ENCODE measurements around the gene GALNS. TPM values are rescaled to one million over a fixed set of nuclear protein-coding genes. Genes with fewer than 3 reads are reported as not detected.

The GALNS gene
- total RNA-seq, 1 experiment from 2014 or later, result 10.4 TPM

DNA sequence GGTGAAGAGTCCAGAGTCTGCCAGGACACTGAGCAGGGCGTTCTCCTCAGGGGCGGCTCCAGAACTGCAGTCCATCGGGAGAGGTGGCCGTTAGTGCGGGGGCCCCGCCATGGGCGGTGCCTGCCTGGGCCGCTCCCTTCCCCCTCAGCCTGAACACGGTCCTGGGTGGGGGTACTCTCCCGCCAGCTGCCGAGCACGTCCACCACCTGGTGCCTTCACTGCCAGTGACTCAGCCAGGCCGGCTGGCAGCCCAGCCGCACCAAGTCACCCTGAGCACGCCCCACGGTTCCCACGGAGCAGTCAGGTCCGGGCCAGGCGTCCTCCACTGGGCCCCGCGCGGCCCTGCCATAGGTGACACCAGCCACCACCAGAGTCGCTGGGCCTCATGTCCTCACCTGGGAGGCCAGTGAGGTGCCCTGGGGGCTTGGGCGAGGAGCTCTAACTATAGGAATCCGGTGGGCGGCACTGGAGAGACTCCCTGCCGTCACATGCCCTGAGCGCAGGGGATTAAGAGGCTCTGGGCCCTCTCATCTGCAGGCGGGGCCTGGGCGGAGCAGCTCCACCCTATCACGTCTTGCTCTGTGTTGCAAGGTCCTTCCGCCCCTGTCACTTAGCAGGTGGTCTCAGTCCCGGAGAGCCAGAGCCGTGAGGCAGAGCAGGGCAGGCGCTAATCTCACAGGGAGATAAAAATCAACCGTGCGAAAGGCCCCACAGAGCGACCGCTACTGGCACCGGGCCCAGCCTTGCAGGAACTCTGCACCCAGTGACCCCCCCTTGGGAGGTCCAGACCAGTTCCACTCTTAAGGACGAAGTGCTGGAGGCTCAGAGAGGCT lies 86.1 kb downstream of the GALNS start:
- H3K4me3 ChIP-seq, result peak overlapping the region; percentile 53

DNA sequence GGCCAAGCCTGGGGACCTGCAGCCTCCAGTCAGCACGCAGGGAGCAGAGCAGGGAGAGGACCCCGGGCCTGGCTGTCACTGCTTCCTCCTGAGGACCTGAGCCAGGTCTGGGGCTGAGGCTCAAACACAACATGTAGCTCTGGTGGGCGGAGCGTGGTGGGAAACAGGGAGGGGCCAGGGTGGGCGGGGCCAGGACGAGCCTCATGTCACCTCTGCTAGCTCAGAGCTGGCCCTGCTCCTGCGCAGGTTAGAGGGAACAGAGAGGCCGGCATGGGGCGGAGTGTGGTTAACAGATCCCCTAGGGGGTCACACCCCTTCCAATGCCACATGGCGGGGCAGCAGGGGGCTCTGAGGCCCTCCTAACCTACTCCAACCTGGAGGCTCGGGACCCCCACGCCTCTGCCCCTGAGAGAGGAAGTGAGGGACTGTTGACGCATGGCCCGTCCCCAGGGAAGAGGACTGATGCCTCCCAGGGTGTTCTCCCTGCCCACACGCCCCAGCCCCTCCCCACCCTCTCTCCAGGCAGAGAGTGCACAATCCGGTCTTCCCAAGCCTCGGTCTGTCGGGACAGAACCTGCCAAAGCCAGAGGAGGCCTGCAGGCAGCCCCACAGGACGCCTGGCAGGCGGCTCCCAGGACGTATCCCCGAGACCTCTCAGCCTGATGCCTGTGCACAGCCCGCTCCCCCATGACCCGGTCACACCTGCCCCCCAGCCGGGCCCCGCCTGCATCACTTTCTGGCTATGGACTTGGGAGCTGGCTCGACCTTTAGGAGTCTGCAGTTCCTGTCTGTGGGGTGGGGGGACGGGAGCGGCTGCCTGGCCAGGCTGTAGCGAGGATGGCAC lies 86.9 kb downstream of the GALNS start:
- peak overlapping the region; percentile 53 for H3K4me3 ChIP-seq
- no peaks in the 10 kb centered on the region for H3K27me3 ChIP-seq
- H3K4me1 ChIP-seq, result peaks cover 47% of the 10 kb centered on the region
- H3K9me3 ChIP-seq (replicated peaks), result no peaks in the 10 kb centered on the region
- DNase-seq, result peak; percentile 60 to 77
- peak overlapping the region; percentile 83 for H3K27ac ChIP-seq
- no peaks in the 10 kb centered on the region for H3K36me3 ChIP-seq

More for the DNA sequence above, 86.1 kb downstream of the GALNS start:
- H3K27ac ChIP-seq, result peak overlapping the region; percentile 83
- no peaks in the 10 kb centered on the region for H3K9me3 ChIP-seq (replicated peaks)
- peaks cover 47% of the 10 kb centered on the region for H3K4me1 ChIP-seq
- peak; percentile 95 to 97 for DNase-seq
- H3K36me3 ChIP-seq, result no peaks in the 10 kb centered on the region
- no peaks in the 10 kb centered on the region for H3K27me3 ChIP-seq

DNA sequence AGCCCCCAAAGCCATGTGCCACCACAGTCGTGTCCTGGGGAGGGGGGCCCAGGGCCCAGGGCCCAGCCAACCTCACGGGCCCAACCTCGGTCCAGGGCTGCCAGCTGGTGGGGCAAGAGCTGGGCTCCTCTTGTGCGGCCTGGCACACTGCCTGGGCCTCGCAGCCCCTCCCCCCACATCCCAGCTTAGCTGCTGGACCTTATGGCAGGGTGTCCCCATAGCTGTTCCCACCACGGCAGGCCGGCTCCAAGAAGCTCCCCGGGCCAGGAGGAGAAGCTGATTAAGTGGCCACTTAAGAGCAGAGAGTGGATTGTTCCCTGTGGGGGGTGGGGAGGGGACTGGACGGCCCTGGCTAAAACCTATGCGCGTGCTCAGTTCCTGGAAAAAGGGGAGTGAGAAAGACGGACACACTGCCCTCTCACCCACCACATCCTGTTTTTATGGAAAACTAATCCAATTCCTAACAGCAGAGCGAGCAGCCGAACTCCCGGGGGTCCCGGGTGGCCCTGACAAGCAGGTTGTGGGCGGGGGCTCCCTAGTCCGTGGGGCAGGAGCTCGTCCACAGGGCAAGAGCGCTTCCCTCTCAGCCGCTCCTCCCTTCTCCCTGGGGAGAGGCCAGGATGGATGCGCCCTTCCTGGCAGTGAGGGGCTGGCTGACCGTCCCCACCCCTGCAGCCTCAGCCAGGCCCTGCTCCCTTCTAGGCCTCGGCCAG lies 88.5 kb downstream of the GALNS start:
- H3K9me3 ChIP-seq (replicated peaks), result no peaks in the 10 kb centered on the region
- peak overlapping the region; percentile 5; the same call in 1 of the 2 replicates for H3K27ac ChIP-seq
- no peaks in the 10 kb centered on the region for H3K27me3 ChIP-seq
- H3K4me1 ChIP-seq, result peaks cover 38% of the 10 kb centered on the region
- no peaks in the 10 kb centered on the region for H3K36me3 ChIP-seq
- peak; percentile 52 to 54 for DNase-seq
- H3K4me3 ChIP-seq, result peak overlapping the region; percentile 6; the same call in 1 of the 2 replicates

DNA sequence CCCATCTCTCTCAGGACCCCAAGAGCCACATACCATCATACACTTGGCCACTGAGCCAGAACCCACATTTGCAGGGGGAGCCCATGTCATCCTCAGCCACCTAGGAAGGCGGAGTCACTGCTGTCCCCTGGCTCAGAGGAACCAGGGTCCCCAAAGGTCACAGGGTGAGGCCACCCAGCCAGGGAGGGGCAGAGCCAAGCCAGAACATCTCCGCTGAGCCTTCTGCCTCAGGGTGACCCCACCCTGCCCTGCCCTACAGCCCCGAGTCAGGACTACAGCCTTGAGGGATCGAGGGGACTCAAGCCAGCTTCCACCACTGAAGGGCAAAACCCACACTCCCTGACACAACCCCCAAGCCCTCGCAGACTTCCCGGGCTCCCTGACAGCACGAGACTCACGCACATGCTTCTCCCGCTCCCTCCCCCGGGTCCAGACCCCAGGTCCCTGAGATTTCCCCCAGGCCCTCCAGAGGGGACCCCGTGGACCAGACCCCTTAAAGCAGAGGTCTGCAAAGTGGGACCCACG lies 89.1 kb downstream of the GALNS start:
- H3K4me3 ChIP-seq, result no peak overlapping the region
- peak overlapping the region; percentile 5; the same call in 1 of the 2 replicates for H3K27ac ChIP-seq
- no peaks in the 10 kb centered on the region for H3K36me3 ChIP-seq
- DNase-seq, result no peak
- H3K9me3 ChIP-seq (replicated peaks), result no peaks in the 10 kb centered on the region
- peaks cover 32% of the 10 kb centered on the region for H3K4me1 ChIP-seq
- no peaks in the 10 kb centered on the region for H3K27me3 ChIP-seq

DNA sequence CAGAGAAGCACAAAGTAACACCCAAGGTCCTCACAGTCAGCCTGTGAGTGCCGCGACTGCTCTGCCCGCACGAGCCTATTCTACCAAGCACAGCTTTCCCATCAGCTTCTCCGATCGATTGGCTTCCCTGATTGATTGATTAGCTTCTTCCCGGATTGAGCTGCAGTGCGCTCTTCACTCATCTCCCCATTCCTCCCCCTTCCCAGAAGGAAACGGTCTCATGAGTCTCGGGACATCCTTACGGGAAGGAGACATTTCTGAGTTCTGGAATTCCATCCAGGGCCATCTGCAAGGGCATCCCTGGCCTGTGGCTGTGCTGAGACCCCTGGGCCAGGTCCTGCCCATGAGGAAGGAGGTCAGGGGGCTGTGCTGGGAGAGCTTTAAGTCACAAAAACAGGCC lies 89.8 kb downstream of the GALNS start:
- Histone ChIP-seq H3K4me1 (peaks cover 26% of the 10 kb centered on the region), H3K27ac (no peak overlapping the region), H3K9me3 (replicated peaks) (no peaks in the 10 kb centered on the region), H3K36me3 (no peaks in the 10 kb centered on the region), H3K4me3 (no peak overlapping the region), H3K27me3 (no peaks in the 10 kb centered on the region)
- DNase-seq, result no peak

DNA sequence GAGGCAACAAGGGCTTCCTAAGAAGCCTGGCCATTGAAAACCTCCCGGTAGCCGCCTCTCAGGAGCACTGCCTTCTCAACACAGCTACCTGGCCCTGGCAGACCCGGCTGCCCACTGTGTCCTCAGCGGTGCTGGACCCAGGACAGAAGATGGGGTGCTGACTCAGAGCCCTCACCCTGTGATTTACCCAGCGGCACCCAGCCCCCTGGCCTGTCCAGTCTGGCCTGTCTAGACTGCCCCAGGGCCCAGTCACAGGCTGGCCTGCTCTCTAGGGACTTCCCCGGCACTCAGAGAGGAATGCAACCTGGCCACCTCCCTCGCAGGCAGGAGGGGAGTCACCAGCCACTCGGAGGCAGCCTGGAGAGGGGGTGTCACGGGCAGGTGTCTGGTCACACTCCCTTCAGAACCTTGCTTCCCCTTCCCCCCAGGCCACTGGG lies 91.8 kb downstream of the GALNS start:
- DNase-seq, result no peak

DNA sequence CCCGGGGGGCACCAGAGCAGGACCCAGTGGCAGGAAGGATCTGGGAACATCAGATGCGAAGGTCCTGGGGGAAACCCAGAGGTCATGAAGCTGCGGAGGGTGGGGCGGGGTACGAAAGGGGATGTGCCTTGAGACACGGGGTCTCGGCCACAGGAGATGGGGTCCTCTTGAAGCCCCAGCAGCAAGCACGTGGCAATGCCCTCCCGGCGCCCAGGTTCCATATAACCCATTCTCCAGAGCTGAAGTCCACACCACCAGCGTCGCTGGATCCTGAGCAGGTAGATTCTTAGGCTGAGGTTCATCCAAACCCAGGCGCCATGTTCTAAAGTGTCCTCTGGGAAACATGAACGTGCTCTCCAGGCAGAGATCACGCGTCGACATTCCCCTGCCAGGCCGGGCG lies 92.7 kb downstream of the GALNS start:
- H3K9me3 ChIP-seq (replicated peaks), result no peaks in the 10 kb centered on the region
- H3K27me3 ChIP-seq, result no peaks in the 10 kb centered on the region
- H3K4me3 ChIP-seq, result no peak overlapping the region
- no peaks in the 10 kb centered on the region for H3K36me3 ChIP-seq
- H3K27ac ChIP-seq, result no peak overlapping the region
- no peak for DNase-seq
- peaks cover 18% of the 10 kb centered on the region for H3K4me1 ChIP-seq

More for the DNA sequence above, 91.8 kb downstream of the GALNS start:
- Histone ChIP-seq H3K36me3 (no peaks in the 10 kb centered on the region), H3K27me3 (no peaks in the 10 kb centered on the region), H3K9me3 (replicated peaks) (no peaks in the 10 kb centered on the region), H3K4me1 (peaks cover 21% of the 10 kb centered on the region), H3K27ac (no peak overlapping the region), H3K4me3 (no peak overlapping the region)

Other genes with a start within 250 kb of the GALNS start
- not detected in 2 replicates for gene IL17C, start 218.4 kb downstream of the GALNS start, total RNA-seq (2014; rRNA removed; shearing (Covaris generic))
- gene CYBA, start 205.9 kb downstream of the GALNS start, total RNA-seq (2014; rRNA removed; shearing (Covaris generic)), result 0.24 and 0.76 TPM in 2 replicates
- 12.6 and 21.0 TPM in 2 replicates for gene MVD, start 193.9 kb downstream of the GALNS start, total RNA-seq (2014; rRNA removed; shearing (Covaris generic))
- gene SNAI3, start 170.4 kb downstream of the GALNS start, total RNA-seq (2014; rRNA removed; shearing (Covaris generic)), result 0.47 and 0.56 TPM in 2 replicates
- gene RNF166, start 150.5 kb downstream of the GALNS start, total RNA-seq (2014; rRNA removed; shearing (Covaris generic)), result 10.4 and 10.7 TPM in 2 replicates
- gene CTU2, start 150.4 kb downstream of the GALNS start, total RNA-seq (2014; rRNA removed; shearing (Covaris generic)), result 10.3 and 11.5 TPM in 2 replicates
- gene PIEZO1, start 71.7 kb downstream of the GALNS start, total RNA-seq (2014; rRNA removed; shearing (Covaris generic)), result 23.8 and 28.1 TPM in 2 replicates
- 24.3 and 27.2 TPM in 2 replicates for gene CDT1, start 53.2 kb downstream of the GALNS start, total RNA-seq (2014; rRNA removed; shearing (Covaris generic))
- 43.4 and 46.5 TPM in 2 replicates for gene APRT, start 45.0 kb downstream of the GALNS start, total RNA-seq (2014; rRNA removed; shearing (Covaris generic))
- gene TRAPPC2L, start 180 bp upstream of the GALNS start, total RNA-seq (2014; rRNA removed; shearing (Covaris generic)), result 34.3 and 36.9 TPM in 2 replicates
- gene PABPN1L, start 9.7 kb upstream of the GALNS start, total RNA-seq (2014; rRNA removed; shearing (Covaris generic)), result 0.25 TPM in 1 of 2 replicates, not detected in the other
- 1.8 and 3.5 TPM in 2 replicates for gene CBFA2T3, start 120.3 kb upstream of the GALNS start, total RNA-seq (2014; rRNA removed; shearing (Covaris generic))
- 9.2 and 11.8 TPM in 2 replicates for gene ACSF3, start 236.9 kb upstream of the GALNS start, total RNA-seq (2014; rRNA removed; shearing (Covaris generic))

Data from SJCRH30 (cell line).